GM04503 (cell line): ENCODE measurements around the gene SPEF2.

Experiments
- DNase-seq: peaks from one replicate; pipeline ENCODE4 v3.0.0-alpha.2; 2012; ENCODE audit warnings: low read depth

The SPEF2 gene

GRCh38 chr5:35856765-35857351 is 239.2 kb downstream of the SPEF2 start, which contains the start of gene IL7R:
TSS of gene IL7R (plus strand) at chr5:35856891. CDS start at chr5:35856978, 87 bp downstream.
- DNase-seq: no peak

- DNase-seq: peak; percentile 82
Measured at GRCh38 chr5:35857606-35858205, 240.0 kb downstream of the SPEF2 start.

- DNase-seq: no peak
Measured at GRCh38 chr5:35859101-35859661, 241.5 kb downstream of the SPEF2 start.

GRCh38 chr5:35860686-35861085 is 243.0 kb downstream of the SPEF2 start:
- peak; percentile 90 for DNase-seq

GRCh38 chr5:35861718-35862117 is 244.1 kb downstream of the SPEF2 start:
- DNase-seq: no peak

GRCh38 chr5:35862126-35862525 is 244.5 kb downstream of the SPEF2 start:
- no peak for DNase-seq

- DNase-seq: no peak
Measured at GRCh38 chr5:35863159-35863558, 245.5 kb downstream of the SPEF2 start.
